GM12874 (cell line): ENCODE data around the gene HSPG2.

ENCODE experiments used
- CTCF ChIP-seq: IDR thresholded peaks from 2 replicates; pipeline ENCODE4 v1.5.1; 2011; ENCODE audit warnings: low read depth, mild to moderate bottlenecking, control low read depth, low read length, moderate library complexity; ENCODE audit not compliant: insufficient read depth

The HSPG2 gene

GRCh38 chr1:21878840-21879478, 58.2 kb downstream of the HSPG2 start:
- no peak for TF ChIP-seq CTCF

GRCh38 chr1:21878009-21878773, 58.9 kb downstream of the HSPG2 start:
- no peak for TF ChIP-seq CTCF

GRCh38 chr1:21876267-21876666, 60.8 kb downstream of the HSPG2 start:
- TF ChIP-seq CTCF = no peak

GRCh38 chr1:21875621-21876063, 61.5 kb downstream of the HSPG2 start:
- no peak for TF ChIP-seq CTCF

- no peak for TF ChIP-seq CTCF
Measured at GRCh38 chr1:21874778-21875547, 62.1 kb downstream of the HSPG2 start.

- no peak for TF ChIP-seq CTCF
Measured at GRCh38 chr1:21874328-21874727, 62.8 kb downstream of the HSPG2 start.

GRCh38 chr1:21873761-21874160, 63.3 kb downstream of the HSPG2 start:
- TF ChIP-seq CTCF = no peak
